ENCODE data around the gene C21orf91. TPM values are rescaled to one million over a fixed set of nuclear protein-coding genes. Genes with fewer than 3 reads are reported as not detected.
"Not testable (repeated sequence)": the region's sequence is repeated elsewhere in the genome, so short reads cannot be mapped to it uniquely, and the experiment has no call there.

C21orf91 gene
- total RNA-seq, 1 donor from 2014 or later, result 4.7 TPM

DNA sequence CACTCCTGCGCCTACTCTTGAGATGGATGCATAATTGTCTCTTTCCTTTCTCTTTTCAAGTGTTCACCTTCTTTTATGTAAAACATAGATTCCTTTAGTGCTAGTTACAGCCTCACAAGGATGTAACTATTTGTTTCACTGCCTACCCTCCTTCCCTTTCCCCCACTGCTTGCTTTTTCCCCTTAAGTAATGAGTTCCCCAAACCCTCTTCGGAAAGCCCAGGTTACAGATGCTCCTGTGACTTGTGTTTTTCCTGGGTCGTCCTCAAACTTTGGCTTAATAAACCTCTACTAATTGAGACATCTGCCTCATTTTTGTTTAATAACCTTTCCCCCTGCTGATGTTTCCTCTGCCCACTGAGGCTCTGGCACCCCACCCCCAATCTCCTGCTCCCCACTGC lies 39.2 kb downstream of the C21orf91 start:
- ATAC-seq (no peak), DNase-seq (ENCODE audit: low spot score) (no peak)

DNA sequence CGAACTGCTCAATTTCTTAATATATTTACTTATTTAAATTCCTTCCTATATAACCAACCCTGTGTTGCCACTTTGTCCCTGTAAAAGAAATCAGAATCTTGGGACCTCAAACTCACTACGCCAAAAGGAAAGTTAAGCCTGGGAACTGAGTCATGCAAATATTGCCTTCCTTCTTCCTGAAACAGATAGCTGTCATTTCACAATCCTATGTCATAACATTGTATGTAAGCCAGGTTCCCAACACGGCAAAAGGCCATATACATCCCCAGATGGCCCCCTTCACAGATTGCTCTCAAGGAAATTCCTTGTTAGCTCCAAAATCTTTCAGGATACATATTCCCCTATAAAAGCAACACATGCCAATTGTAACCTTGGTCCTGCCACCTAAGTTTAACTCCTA lies 39.7 kb downstream of the C21orf91 start:
- DNase-seq (ENCODE audit: low spot score) (no peak), ATAC-seq (no peak)

DNA sequence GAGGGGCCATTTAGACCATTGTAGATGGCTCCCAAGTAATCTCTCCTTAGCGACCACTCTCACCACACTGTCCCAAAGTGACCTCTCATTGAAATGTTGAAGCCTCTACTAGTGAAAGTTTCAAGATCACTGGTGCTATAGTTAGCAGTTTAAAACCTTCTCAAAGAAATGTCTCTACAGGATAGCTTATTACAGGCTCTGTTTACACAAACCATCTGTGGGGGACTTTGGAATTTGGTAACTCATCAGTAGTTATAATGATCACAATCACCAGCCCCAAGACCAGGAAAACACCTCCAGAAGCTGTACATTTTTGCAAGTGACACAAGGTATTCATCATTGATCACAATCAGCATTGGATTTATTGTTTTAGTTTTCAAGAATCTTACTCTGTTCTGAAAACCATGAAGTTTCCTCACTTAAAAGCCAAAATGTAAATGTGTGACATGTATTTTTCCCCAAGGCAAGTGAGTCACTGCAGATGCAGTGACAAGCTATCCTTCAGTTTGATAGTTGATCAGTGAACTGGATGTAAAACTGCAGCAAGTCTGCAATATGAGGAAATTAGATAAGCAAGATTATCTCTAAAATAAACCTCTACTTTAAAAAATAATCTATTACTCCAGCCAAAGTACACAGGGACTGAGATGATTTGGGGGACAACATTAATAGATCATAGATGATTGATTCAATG lies 41.9 kb downstream of the C21orf91 start:
- DNase-seq (ENCODE audit: low spot score), result no peak
- no peak for ATAC-seq

- no peak for DNase-seq (ENCODE audit: low spot score)
- no peak for ATAC-seq
Observed at GRCh38 chr21:17775431-17776126, 43.6 kb downstream of the C21orf91 start.

DNA sequence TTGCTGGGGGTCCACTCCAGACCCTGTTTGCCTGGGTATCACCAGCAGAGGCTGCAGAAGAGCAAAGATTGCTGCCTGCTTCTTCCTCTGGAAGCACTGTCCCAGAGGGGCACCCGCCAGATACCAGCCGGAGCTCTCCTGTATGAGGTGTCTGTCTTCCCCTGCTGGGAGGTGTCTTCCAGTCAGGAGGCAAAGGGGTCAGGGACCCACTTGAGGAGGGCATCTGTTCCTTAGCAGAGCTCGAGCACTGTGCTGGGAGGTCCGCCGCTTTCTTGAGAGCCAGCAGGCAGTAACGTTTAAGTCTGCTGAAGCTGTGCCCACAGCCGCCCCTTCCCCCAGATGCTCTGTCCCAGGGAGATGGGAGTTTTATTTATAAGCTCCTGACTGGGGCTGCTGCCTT lies 44.1 kb downstream of the C21orf91 start:
- ATAC-seq; DNase-seq (ENCODE audit: low spot score): not testable (repeated sequence)

DNA sequence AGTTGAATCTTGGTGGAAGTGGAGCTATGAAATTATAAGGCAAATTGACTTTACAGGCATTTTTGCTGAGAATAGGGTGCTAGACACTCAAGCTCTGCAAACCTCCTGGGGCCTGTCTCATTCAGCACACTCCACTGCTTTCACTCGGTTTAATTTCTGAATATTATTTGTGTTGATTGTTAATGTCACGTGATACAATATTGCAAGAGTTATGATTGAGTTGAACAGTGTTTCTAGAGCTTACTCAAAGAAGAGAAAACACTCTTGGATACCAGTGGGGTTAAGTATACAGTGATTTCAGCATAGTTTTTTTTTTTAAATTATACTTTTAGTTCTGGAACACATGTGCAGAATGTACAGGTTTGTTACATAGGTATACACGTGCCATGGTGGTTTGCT lies 49.7 kb downstream of the C21orf91 start:
- no peak for ATAC-seq
- no peak for DNase-seq (ENCODE audit: low spot score)

DNA sequence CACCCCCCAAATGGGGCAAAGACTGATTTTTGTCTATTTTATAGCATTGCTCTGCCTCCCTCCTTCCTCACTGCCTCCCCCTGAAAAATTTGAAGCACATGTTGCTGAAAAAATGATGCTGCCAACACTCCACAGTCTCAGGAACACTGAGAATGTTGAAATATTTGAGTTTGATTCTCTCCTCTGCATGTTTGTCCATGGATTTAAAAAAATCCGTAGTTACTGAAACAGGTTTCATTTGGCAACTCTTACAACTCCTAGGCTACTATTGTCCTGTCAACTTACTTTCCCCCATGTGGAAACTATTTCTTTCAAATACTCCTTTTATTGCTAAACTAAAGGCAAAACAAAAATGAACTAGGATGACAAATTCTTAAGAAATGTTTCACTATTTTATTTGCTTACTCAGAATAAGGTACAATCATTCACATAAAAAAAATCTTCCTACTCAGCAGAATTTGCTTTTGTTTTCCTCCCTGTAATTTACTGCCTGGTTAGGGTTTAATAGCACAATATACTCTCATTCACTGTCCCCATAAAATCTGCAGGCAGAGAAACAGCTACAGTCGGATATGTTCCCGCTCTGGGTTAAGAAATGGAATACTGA lies 50.2 kb downstream of the C21orf91 start:
- no peak for ATAC-seq
- no peak for DNase-seq (ENCODE audit: low spot score)

GRCh38 chr21:17765207-17765606 lies 53.9 kb downstream of the C21orf91 start:
- DNase-seq (ENCODE audit: low spot score) (no peak), ATAC-seq (no peak)

DNA sequence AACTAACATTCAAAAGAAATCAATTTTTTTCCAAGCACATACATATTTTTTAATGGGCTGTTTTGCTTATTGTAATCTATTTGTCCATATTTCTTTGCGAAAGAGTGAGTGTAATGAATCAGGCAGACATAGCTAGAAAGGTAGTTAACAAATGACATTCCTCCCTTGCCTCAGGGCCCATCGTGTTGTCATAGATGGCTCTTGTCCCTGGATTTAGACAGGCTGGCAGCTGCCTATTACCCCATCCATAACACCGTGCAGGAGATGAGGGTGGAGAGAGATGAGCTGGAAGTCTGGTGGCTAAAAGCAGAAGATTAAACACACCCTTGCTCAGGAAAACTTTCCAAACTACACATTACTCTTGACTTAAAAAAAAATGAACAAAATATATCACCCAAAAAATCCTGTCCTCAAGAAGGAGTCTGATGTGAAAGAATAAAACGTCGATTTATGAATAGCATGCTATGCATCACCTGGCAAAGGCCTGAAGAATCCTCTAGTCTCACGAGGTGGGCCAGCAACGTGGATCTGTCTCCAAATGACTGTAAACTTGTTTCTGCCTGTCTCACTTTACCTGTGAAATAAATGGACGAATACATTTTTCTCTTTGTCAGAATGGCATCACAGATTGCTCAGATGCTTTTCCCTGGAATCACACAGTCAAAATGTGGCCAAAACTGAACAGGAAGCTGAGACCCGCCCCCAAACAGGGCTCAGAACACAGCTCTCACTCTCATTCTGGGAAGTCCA lies 55.7 kb downstream of the C21orf91 start:
- DNase-seq (ENCODE audit: low spot score) (no peak), ATAC-seq (no peak)

GRCh38 chr21:17759511-17760178 lies 59.5 kb downstream of the C21orf91 start:
- ATAC-seq (no peak), DNase-seq (ENCODE audit: low spot score) (no peak)

GRCh38 chr21:17758683-17759082 lies 60.5 kb downstream of the C21orf91 start:
- DNase-seq (ENCODE audit: low spot score) (no peak), ATAC-seq (no peak)

DNA sequence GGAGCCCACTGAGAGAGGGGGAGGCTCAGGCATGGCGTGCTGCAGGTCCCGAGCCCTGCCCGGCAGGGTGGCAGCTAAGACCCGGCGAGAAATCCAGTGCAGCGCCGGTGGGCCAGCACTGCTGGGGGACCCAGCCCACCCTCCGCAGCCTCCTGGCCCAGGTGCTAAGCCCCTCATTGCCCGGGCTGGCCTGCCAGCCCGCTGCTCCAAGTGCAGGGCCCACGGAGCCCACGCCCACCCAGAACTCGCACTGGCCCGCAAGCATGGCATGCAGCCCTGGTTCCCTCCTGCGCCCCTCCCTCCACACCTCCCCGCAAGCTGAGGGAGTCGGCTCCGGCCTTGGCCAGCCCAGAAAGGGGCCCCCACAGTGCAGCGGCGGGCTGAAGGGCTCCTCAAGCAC lies 61.5 kb downstream of the C21orf91 start:
- no peak for DNase-seq (ENCODE audit: low spot score)

GRCh38 chr21:17753736-17754135 lies 65.4 kb downstream of the C21orf91 start:
- ATAC-seq, result no peak
- no peak for DNase-seq (ENCODE audit: low spot score)

More for the DNA sequence above, 61.5 kb downstream of the C21orf91 start:
- ATAC-seq, result no peak

DNA sequence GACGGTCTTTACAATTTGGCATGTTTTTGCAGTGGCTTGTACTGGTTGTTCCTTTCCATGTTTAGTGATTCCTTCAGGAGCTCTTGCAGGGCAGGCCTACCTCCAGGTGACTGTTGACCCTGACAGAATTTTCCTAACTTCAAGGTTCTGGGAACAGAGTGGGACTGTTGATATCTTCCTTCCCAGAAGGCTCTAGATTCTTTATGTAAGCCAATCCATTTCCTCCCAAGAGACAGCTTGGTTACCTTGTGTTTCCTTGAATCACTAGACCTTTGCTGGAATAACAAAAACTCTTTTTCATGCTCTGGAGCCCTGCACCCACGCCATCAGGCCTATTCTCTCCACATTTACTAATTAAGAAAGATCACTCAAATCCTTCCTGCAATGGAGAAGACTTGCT lies 67.0 kb downstream of the C21orf91 start:
- DNase-seq (ENCODE audit: low spot score) (no peak), ATAC-seq (no peak)

DNA sequence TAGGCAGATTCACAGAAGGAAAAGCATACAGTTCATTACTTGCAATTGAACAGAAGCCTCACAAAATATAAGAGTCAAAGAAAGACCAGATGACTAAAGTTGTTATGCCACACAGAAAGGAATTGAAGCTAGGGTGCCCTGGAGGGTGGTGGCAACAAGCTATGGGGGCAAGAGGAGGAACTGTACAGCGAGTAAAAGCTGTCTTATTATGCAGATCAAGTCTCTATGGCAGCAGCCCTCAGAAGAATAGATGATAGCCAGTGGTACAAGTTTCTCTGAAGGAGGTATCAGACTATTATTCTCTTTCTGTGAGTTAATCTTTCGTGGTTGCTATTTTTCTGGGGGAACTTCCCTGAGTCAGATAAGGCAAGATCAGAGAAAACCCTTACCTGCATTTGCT lies 72.2 kb downstream of the C21orf91 start:
- ATAC-seq, result no peak
- DNase-seq (ENCODE audit: low spot score), result no peak

GRCh38 chr21:17745086-17745485 lies 74.1 kb downstream of the C21orf91 start:
- ATAC-seq, result no peak
- no peak for DNase-seq (ENCODE audit: low spot score)

DNA sequence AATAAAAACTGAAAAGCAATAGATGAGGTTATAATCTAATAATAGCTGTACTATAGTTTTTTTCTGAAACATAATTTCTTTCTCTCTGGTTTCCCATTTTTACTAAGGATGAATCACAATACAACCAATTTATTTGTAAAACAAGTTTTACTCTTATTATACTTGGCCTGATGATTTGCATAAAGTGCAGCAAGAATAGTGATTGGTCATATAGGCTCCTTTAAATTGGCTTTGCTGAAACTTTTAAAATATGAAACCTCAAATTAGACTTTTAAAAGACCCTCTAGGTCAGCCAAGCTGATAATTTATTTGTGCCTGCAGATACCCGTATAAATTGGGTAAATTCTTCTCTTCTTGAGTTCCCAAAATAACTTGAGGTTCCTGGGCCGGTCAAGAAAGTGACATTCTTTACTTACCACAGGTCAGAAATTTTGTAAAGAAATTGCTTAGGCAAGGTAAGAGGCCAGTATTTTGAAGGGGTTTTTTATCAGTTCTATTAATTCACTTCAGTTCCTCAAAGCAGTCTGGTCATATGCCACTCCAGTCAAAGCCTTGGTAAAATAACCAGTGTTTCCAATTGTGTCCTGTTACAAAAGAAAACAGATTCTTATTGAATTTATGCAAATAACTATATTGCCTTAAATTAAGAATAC lies 76.1 kb downstream of the C21orf91 start:
- DNase-seq (ENCODE audit: low spot score) (no peak), ATAC-seq (no peak)

- ATAC-seq, result no peak
- no peak for DNase-seq (ENCODE audit: low spot score)
Observed at GRCh38 chr21:17742181-17742580, 77.0 kb downstream of the C21orf91 start.
